Ovary (tissue), 3 donors: ENCODE measurements around the gene RBM33.

Experiments used
- EP300 ChIP-seq: sonication (generic); formaldehyde crosslinking; IDR thresholded peaks from one replicate; pipeline ENCODE4 v1.6.1; 2017; ENCODE audit warnings: antibody characterized with exemption
- POLR2A ChIP-seq: fragments of 450-650 bp; IDR thresholded peaks from one replicate; pipeline ENCODE4 v1.6.1; 2017; ENCODE audit warnings: antibody characterized with exemption, mild to moderate bottlenecking, moderate library complexity
- TF ChIP-seq, protein P1 (sequence below), 3 donors: fragments of 450-650 bp in 2 of 3; fragments of 200-600 bp in 1 of 3; IDR thresholded peaks; one replicate each; pipeline versions ENCODE4 v1.5.1 to v1.8.0; 2016 to 2022; ENCODE audit warnings: antibody characterized with exemption in 3 of 3, mild to moderate bottlenecking in 1 of 3
- donor health status: DM: no; HTN: no; CAD: no.

GRCh38 chr7:155741082-155741481 lies 96.6 kb downstream of the RBM33 start:
- TF ChIP-seq EP300, result no peak
- TF ChIP-seq, protein P1, sequence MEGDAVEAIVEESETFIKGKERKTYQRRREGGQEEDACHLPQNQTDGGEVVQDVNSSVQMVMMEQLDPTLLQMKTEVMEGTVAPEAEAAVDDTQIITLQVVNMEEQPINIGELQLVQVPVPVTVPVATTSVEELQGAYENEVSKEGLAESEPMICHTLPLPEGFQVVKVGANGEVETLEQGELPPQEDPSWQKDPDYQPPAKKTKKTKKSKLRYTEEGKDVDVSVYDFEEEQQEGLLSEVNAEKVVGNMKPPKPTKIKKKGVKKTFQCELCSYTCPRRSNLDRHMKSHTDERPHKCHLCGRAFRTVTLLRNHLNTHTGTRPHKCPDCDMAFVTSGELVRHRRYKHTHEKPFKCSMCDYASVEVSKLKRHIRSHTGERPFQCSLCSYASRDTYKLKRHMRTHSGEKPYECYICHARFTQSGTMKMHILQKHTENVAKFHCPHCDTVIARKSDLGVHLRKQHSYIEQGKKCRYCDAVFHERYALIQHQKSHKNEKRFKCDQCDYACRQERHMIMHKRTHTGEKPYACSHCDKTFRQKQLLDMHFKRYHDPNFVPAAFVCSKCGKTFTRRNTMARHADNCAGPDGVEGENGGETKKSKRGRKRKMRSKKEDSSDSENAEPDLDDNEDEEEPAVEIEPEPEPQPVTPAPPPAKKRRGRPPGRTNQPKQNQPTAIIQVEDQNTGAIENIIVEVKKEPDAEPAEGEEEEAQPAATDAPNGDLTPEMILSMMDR (IDR thresholded peaks at IDR 0.05), result no peak
- TF ChIP-seq POLR2A, result no peak
